ENCODE measurements around the gene GLTP.
"Not testable (repeated sequence)": the region's sequence is repeated elsewhere in the genome, so short reads cannot be mapped to it uniquely, and the experiment has no call there.

GLTP gene

DNA sequence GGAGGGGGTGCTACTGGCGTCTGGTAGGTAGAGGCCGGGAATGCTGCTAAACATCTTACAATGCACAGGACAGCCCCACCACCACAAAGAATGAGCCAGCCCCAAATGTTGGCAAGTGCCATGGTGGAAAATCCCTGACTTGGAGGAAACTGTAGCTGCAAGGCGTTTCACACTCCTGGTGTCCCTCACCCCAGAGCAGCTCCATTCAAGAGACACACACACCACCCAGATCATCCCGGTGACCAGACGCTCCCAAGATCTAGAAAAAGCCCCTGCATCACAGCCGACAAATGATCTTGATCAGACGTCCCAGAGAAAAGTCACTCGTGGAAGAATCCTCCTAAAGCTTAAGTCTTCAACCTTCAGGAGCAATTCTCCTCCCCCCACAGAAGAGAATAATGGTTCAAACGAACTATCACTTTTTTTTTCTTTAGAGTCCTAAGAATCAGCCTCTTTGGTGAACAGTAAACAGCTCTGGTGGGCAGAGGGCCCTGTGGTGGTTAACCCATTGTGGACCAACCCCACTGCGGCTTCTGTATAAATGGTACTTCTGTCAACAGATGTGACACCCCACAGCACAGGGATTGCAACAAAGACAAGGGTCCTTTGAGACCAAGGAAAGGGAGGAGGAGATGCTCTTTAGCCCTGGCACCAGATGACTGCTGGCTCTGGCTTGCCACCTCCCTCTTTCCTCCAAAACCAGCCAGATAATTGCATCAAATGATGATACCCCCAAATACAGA is 2.7 kb downstream of the GLTP start:
- DNase-seq (ENCODE audit: low read depth): no peak

DNA sequence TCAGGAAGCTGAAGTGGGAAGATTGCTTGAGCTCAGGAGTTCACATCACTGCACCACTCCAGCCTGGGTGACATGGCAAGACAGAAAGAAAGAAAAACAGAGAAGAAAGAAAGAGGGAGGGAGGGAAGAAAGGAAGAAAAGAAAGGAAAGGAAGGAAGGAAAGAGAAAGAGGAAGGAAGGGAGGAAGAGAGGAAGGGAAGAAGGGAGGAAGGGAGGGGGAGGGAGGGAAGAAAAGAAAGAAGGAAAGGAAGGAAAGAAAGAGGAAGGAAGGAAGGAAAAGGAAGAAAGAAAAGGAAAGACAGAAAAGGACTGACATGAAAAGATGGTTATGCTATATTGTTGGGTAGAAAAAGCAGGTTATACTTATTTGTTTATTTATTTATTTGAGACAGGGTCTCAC is 3.9 kb downstream of the GLTP start:
- no peak for DNase-seq (ENCODE audit: low read depth)

DNA sequence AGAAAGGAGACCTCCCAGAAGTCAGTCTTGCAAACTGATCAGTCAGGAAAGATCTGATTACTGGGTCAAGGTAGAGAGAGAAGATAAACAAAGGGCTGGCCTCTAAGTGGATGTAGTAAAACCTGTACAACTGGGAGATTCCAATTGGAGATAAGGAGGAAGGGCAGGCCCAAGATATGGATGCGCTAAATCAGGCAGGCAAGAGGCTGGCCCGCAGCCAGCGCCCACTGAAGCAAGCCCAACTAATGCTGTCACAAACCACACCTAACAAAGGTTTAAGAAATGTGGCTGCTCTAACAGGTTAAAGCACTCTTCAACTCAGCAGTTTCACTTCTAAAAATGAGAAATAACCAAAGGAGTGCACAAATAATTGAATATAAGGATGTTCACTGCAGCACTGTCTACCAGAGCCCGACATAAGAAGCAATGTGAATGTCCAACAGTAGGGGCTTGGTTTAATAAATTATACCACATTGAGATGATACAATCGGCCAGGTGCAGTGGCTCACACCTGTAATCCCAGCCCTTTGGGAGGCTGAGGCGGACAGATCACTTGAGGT is 4.7 kb downstream of the GLTP start:
- DNase-seq (ENCODE audit: low read depth): no peak

DNA sequence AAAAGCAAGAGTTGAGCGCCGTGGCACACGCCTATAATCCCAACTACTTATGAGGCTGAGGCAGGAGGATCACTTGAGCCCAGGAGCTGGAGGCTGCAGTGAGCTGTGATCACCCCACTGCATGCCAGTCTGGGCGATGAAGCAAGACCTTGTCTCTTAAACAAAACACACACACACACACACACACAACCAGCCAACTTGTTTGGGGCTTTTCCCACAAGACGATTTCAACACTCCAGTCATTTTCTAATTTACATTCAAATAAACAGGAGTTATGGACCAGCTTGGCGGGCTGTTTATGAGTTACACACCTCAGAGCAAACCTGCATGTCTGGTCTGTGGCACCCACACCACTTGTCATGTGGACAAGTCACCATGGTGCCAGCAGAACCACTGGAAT is 6.7 kb downstream of the GLTP start:
- DNase-seq (ENCODE audit: low read depth): no peak

DNA sequence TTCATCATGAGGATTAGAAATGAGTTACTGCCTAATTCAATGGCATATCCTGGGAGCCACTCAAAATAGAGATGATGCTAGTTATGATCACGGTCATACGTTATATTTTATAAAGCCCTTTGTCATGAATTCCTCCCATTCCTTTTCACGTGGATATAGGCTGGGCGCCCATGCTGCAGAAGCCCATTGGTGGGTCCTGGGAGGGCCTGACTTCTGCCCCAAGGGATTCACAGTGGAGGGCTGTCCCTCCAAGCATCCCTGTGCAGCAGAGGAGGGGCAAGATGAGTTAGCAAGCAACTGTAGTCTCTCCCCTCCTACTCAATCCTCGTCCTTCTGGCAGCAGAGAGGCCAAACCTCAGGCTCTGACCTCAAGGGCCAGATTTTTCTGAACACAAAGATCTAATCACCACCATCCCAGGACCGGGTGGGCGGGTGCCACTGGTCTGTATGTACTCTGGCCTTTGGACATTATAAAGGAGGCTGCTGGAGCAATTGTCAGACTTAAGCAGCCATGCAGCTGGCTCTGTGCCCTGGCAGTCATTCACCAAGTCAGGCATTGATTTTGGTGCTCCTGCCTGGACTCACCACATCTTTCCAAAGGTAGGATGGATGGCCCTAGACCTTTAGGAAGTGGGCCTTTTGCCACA is 8.6 kb downstream of the GLTP start:
- DNase-seq (ENCODE audit: low read depth): no peak

DNA sequence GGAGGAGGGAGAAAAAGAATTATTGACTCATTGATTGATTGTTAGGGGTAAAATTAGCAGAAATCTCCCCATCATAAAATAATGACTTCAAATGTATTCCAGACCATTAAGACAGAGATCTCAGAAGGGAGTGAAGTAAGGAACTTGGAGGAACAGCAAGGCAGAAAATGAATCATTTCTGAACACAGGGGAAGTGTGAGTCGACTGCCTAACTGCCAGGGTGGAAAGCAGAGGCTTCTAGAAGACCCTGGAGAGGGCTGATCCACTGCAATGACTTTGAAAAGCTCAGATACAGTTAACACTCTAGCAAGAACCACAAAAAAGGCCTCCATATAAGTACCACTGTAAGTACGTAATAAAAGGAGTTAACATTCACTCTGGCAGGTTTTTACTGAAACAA is 9.7 kb downstream of the GLTP start:
- no peak for DNase-seq (ENCODE audit: low read depth)

DNA sequence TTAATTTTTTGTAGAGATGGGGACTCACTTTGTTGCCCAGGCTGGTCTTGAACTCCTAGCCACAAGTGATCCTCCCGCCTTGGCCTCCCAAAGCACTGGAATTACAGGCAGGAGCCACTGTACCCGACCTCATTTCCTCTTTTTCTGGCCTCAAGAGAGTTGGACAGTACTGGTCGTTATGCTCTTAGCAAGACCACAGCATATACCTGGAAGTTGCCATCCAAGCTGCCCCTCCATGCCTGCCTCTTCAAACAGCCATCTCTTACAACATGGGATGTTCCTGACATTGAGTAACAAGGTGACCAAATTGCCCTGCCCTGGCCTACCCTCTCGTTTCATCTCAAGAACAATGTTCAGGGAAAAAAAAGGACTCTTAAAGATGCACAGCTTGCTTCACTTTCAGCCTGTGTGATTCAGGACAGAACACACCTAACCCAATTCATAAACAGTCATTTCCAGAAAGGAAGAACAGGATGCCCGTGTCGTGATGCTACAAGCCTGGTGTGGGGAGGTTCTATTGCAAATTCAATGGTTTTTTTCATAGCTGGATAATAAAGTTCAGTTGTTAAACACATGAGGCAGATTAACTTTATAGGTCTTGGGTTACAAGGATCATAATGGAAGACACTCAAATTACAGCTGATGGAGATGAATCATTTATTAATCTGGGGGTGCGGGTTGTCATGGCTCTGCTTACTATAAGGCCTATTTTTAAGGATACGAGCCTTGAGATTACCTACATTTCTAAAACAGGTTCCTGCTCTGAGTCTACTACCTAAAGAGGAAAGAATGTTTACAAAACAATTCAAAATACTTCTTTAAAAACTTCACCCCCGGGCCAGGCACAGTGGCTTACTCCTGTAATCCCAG is 11.9 kb downstream of the GLTP start:
- DNase-seq (ENCODE audit: low read depth): no peak

DNA sequence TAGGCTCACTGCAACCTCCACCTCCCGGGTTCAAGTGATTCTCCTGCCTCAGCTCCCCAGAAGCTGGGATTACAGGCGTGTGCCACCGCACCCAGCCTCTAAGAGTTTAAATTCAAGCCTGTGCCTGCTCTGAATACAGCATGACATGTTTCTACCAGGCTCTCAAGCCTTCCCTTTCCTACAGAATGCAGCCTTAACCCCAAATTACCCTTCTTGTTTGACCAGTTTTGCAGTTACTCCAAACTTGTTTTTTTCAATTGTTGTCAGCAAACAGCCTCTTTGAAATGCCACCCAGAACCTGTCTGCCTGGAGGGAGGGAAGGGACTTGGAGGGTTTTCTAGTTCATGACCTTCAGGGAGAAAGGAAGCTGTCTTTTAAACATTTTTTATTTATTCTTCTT is 15.4 kb downstream of the GLTP start:
- no peak for DNase-seq (ENCODE audit: low read depth)

DNA sequence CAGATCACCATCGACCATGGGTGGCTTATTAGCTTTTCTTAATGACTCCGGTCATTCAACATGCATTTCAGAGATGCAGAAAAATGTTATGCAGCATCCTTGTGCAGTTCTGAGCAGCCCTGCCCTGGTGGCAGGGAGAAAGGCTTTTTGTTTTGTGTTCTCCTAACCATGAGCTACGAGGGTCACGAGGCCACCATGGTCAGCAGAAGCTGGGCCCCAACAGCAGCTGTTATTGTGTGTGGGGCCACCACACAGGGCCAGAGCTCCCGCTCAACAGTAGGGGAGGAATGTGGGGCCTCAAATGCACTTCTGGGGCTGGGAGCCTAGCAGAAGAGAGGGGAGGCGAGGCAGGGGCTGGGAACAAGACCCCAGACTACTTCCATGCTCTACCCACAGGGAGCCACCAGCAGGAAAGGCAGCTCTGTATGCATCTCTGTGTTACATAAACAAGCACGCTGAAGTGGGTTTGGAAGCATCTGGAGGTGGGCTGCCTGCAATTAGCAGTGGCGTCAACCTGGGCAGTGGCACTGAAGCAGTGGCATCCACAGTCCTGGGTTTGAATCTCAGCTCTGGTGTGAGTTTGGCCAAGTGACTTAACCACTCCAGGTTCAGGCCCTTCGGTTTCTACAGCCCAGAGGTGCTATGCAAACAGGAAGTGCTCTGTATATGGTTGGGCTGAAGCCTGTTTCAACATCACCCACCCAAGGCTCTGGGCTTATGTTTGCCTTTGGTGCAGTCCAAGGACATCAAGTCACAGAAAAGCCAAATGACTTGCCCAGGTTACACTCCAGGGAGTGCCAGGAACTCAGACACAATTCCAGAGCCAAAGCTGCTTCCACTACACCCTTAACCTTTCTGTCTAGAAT is 16.3 kb downstream of the GLTP start:
- no peak for DNase-seq (ENCODE audit: low read depth)

DNA sequence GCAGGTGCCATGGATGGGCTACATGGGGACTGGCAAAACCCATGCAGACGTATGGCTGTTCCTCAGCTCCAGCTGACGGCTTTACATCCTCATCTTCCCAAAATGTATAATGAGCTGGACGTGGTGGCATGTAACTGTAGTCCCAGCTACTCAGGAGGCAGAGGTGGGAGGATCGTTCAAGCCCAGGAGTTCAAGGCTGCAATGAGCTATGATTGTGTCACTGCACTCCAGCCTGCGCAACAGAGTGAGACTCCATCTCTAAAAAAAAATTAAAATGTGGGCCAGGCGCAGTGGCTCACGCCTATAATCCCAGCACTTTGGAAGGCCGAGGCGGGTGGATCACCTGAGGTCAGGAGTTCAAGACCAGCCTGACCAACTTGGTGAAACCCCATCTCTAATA is 17.9 kb downstream of the GLTP start:
- DNase-seq (ENCODE audit: low read depth): not testable (repeated sequence)

DNA sequence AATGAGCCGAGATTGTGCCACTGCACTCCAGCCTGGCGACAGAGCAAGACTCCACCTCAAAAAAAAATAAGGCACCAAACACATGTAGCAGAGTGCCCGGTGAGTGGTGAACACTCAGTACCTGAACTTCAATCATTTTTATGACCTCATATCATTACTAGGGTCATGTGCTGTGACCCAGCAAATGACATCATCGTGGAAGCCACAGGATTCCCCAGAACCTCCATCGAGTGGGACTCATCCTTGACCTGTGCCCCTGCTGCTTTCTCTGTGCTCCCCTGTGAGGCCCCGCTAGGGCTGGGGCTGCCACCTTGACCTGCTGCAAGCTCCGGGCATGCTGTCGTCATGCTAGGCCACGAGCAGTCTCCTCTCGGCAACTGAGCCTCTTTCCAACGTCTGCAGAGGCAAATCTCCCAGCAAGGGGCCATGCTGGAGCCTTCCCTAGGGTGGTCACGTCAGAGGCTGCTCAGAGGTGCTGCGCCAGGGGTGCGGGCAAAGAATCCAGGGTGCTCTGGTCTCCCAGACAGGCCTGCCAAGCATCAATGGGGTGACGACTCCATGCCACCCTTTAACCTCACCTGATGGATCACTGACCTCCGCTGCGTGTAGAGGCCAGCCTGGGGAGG is 18.5 kb downstream of the GLTP start:
- no peak for DNase-seq (ENCODE audit: low read depth)

DNA sequence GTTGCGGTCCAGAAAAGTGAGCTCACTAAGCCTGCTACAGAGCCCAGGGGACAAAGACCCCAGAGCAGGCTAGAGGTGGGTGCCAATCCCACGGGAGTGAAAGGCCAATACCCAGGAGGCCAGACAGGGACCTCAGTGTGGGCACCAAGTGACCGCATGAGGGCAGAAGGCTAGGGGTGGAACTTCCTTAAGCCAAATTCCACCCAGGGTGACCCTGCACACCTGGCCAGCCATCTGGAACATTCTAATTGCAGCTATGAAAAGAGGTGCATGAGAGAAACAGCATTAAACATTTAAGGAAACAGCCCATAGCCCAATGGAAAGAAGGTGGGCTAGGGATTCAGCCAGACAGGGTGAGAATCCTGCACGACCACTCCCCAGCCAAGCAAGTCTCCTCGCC is 19.4 kb downstream of the GLTP start:
- no peak for DNase-seq (ENCODE audit: low read depth)

DNA sequence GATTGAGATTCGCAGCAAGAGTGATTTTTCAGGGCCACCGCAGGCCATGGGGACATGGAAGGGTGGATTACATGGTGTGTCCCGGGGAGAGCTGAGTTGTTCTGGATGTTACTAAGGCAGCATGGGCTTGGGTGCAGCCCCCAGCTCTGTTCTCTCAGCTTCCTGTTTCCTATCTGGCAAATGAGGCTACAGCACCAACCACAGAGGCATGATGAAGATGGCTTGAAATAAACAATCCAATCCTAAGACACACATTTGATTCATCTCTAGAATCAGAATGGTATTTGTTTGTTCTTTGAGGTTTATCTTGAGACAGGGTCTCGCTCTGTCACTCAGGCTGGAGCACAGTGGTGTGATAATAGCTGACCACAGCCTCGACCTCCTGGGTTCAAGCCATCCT is 21.6 kb downstream of the GLTP start:
- no peak for DNase-seq (ENCODE audit: low read depth)

DNA sequence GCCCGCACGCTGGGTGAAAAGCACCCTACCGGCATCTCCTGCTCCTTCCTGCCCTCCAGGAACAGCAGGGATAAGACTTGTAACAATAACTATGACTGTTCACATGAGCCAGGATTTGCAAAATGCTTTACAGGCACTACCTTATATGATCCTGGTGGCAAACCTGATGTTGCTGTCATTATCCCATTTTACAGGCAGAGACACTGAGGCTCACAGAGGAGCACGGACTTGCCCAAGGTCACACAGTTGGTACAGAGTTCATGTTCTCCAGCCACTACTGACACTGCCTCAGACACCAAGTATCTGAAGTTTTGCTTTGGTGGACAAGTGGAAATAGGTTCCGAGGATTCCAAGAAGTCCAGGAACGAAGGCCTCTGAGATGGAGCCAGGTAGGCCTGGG is 22.6 kb downstream of the GLTP start:
- no peak for DNase-seq (ENCODE audit: low read depth)

DNA sequence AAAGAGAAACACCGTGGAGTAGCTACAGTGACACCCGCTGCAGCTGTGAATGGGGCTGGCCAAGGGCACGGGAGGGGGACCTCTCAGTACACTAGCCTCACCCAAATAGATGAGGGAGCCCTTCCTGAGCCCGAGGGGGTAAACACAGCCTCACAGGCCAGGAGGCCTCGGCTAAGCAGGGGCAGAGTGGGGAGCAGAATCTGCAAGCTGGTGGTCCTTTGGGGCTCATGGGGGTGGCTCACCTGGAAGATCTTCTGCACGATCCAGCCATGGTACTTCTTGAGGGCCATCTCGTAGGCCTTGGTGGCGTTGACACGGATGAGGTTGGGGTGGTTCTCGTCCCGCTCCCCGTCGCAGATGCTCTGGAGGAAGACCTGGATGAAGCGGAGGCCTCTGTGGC is 25.0 kb downstream of the GLTP start:
- DNase-seq (ENCODE audit: low read depth): no peak

DNA sequence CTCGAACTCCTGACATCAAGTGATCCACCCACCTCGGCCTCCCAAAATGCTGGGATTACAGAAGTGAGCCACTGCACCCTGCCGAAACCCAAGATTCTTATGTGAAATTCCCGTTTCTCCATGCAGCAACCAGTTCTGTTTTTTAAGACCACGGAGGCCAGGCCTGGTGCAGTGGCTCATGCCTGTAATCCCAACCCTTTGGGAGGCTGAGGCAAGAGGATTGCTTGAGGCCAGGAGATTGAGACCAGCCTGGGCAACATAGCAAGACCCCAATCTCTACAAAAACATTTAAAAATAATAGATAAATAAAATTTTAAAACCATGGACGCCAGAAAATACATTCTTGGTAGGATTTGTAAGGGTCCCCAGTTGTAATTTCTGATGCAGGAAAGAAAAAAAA is 29.8 kb downstream of the GLTP start:
- DNase-seq (ENCODE audit: low read depth): not testable (repeated sequence)

DNA sequence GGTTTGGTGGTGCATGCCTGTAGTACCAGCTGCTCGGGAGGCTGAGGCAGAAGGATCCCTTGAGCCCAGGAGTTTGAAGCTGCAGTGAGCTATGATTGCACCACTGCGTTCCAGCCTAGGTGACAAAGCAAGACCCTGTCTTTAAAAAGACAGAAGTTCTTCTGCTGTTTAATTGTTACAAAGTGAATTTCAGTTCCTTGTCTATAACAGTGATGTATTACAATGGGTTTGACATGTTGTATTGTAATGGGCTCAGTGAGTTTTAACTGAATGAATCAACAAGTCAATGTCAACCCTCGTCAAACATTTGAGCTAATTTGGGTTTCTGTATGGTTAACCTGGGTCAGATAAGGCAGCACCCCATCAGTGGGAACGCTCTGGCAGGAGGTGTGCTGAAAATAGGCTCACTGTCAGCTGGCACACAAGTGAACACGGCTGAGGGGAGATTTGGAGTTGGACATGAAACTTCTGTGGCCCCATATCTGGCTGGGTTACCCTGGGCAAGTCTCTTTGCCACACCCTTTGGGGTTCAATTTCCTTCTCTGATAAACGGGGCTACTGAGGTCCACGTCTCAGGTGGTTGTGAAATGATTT is 33.1 kb downstream of the GLTP start:
- no peak for DNase-seq (ENCODE audit: low read depth)

DNA sequence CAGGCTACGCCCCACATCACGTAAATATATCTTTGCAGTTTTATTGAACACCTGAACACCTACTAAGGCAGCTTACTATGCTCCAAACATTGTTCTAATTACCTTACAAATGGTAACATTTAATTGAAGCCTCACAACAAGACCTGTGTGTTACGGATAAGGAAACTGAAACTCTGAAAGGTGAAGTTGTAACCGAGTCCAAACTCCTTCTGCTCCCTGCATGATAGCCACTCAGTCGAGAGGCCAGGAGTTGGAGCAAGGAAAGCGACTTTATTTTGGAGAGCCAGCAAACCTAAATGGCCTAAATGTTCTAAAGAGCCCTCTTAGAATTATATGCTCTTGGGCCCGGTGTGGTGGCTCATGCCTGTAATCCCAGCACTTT is 34.5 kb downstream of the GLTP start:
- DNase-seq (ENCODE audit: low read depth): no peak

DNA sequence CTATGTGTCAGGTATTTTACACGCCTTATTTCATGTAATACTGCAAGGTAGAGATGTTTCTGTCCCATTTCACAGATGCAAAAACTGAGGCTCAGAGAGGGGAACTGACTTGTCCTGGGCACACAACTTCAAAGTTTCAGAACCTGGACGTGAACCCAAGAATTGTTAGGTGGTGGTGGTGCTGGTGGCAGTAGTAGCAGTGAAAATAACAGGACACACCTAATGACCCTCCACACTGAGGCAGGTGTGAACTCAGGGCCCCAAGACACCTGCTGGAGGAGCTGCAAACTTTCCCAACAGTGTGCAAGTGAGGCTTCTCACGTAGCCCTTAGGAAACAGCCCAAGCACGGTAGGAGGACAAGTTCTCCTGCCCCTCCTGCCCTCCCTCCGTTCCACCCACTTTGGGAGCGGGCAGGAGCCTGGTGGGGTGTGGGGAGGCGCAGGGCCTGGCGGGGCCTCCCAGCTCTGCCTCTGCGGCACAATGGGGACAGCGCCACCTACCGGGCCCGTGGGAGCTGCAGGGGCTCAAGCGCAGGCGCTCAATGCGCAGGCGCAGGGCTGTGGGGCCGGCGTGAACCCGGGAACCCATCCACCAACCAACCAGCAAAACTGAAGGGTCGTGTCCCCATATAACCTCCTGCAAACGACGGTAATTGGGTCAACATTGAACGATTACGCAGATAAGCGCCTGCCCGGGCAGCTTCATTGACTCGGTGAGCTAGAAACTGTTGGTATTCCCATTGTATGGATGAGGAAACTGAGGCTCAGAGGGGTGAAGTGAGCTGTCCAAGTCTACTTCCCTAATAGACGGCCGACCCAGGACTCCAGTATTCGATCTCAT is 35.1 kb downstream of the GLTP start:
- DNase-seq (ENCODE audit: low read depth): peak; percentile 81

DNA sequence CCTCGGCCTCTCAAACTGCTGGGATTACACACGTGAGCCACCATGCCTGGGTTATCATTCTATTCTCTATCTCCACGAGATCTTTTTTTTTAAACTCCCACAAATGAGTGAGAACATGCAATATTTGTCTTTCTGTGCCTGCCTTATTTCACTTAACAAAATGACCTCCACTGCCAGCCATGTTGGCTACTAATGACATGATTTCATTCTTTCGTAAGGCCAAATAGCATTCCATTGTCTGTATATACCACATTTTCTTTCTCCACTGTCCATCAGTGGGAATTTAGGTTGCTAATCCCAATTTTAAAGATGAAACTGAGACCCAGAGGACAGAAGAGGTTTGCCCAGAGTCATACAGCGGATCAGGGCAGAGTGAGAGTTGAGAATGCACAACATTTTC is 36.2 kb downstream of the GLTP start:
- DNase-seq (ENCODE audit: low read depth): no peak
